Activated CD4-positive, alpha-beta T cell treated with anti-CD3 and anti-CD28 coated beads, Interleukin-2, Interleukin-4, amounts not matched to agents 100 ng/mL and 50 ng/mL, durations not matched to agents 16 hours and 8 hours (primary cell): ENCODE data around the gene PDZD4.

Experiments
- DNase-seq: peaks from one replicate; pipeline ENCODE4 v3.0.0-alpha.2; 2020; ENCODE audit warnings: low spot score

Gene PDZD4

GRCh38 chrX:153772316-153773217, 57.8 kb downstream of the PDZD4 start:
- no peak for DNase-seq

- no peak for DNase-seq
Observed at GRCh38 chrX:153771415-153772315, 58.7 kb downstream of the PDZD4 start.

- DNase-seq = no peak
Observed at GRCh38 chrX:153770601-153771414, 59.5 kb downstream of the PDZD4 start.

- no peak for DNase-seq
Observed at GRCh38 chrX:153769865-153770600, 60.3 kb downstream of the PDZD4 start.

- no peak for DNase-seq
Observed at GRCh38 chrX:153769158-153769864, 61.0 kb downstream of the PDZD4 start.

- no peak for DNase-seq
Observed at GRCh38 chrX:153768311-153769157, 61.8 kb downstream of the PDZD4 start.

GRCh38 chrX:153767674-153768055, 62.7 kb downstream of the PDZD4 start:
- DNase-seq = no peak

GRCh38 chrX:153766871-153767673, 63.3 kb downstream of the PDZD4 start:
- DNase-seq = no peak

- no peak for DNase-seq
Observed at GRCh38 chrX:153766098-153766817, 64.1 kb downstream of the PDZD4 start.

GRCh38 chrX:153765138-153766079, 64.9 kb downstream of the PDZD4 start:
- no peak for DNase-seq

GRCh38 chrX:153764786-153765137, 65.6 kb downstream of the PDZD4 start:
- DNase-seq = no peak

- DNase-seq = peak; percentile 78
Observed at GRCh38 chrX:153763989-153764755, 66.2 kb downstream of the PDZD4 start, which contains the start of gene PLXNB3. Gene PLXNB3, plus strand, starts transcription at chrX:153764249. Its CDS starts 1,287 bp downstream, at chrX:153765536.

GRCh38 chrX:153763298-153763932, 66.9 kb downstream of the PDZD4 start:
- DNase-seq = no peak

GRCh38 chrX:153762626-153763173, 67.6 kb downstream of the PDZD4 start:
- no peak for DNase-seq

GRCh38 chrX:153761863-153762262, 68.5 kb downstream of the PDZD4 start:
- DNase-seq = no peak
